ENCODE measurements around the gene SLIT3. TPM values are rescaled to one million over a fixed set of nuclear protein-coding genes. Genes with fewer than 3 reads are reported as not detected.

Gene SLIT3
- total RNA-seq, 2 donors from 2014 or later: 6.6 to 6.7 TPM

DNA sequence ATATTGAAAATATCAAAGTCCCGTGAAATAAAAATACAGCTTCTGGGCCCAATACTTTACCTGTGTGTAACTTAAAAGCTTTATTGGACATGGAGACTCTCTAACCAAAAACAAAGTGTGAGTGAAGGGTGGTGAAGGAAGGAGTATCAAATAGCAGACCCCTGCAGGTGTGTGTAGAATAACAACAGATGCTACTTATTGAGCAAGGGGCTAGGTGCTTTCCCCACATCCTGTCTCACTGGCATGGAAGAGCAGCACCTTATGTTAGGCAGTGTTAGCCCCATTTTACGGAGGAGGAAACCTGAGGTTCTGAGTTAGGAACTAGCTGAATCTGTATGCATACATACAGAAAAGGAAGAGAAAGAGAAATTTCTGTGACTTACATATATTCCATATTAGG, 21.8 kb downstream of the SLIT3 start:
- 83 to 90% methylated on average over 2 of the region's 2 CpGs for WGBS, 2 donors
- intact Hi-C loops (cut with DNase I): no loop called here
- DNase-seq (no peak), ATAC-seq (no peak)
- Histone ChIP-seq H3K4me1 (no peaks in the 10 kb centered on the region), H3K4me3 (no peak overlapping the region), H3K27ac (no peak overlapping the region), H3K36me3 (replicated peaks in 1 of 2; ENCODE audit: insufficient read depth in 1 of 2, low read depth in 2 of 2) (no peaks in the 10 kb centered on the region), H3K27me3 (no peaks in the 10 kb centered on the region), H3K9me3 (no peaks in the 10 kb centered on the region)
- TF ChIP-seq, protein P1, sequence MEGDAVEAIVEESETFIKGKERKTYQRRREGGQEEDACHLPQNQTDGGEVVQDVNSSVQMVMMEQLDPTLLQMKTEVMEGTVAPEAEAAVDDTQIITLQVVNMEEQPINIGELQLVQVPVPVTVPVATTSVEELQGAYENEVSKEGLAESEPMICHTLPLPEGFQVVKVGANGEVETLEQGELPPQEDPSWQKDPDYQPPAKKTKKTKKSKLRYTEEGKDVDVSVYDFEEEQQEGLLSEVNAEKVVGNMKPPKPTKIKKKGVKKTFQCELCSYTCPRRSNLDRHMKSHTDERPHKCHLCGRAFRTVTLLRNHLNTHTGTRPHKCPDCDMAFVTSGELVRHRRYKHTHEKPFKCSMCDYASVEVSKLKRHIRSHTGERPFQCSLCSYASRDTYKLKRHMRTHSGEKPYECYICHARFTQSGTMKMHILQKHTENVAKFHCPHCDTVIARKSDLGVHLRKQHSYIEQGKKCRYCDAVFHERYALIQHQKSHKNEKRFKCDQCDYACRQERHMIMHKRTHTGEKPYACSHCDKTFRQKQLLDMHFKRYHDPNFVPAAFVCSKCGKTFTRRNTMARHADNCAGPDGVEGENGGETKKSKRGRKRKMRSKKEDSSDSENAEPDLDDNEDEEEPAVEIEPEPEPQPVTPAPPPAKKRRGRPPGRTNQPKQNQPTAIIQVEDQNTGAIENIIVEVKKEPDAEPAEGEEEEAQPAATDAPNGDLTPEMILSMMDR (IDR thresholded peaks at IDR 0.05): no peak
- no peak for TF ChIP-seq POLR2A (IDR thresholded peaks at IDR 0.05)

DNA sequence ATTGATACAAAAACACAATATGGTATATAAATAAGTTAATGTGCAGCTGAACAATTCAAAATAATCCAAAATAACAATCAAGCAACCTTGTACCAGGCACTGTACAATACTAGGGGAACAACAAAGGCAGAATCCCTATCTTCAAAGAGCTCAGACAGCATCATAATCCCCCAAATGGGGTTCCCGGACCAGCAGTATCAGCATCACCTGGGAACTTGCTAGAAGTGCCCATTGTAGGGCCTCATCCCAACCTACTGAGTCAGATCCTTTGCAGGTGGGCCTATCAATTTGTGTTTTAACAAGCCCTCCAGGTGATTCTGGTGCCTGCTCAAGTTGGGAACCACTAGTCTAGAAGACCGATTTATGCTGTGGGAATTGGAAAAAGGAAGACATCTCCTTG, 27.1 kb downstream of the SLIT3 start:
- intact Hi-C loops (cut with DNase I): no loop called here
- Histone ChIP-seq H3K9me3 (no peaks in the 10 kb centered on the region), H3K36me3 (replicated peaks in 1 of 2; ENCODE audit: insufficient read depth in 1 of 2, low read depth in 2 of 2) (no peaks in the 10 kb centered on the region), H3K4me3 (no peak overlapping the region), H3K4me1 (no peaks in the 10 kb centered on the region), H3K27ac (no peak overlapping the region), H3K27me3 (no peaks in the 10 kb centered on the region)
- WGBS, 2 donors: 89 to 98% methylated on average over 2 of the region's 2 CpGs
- no peak for DNase-seq
- TF ChIP-seq POLR2A (IDR thresholded peaks at IDR 0.05): no peak
- TF ChIP-seq, protein P1 (IDR thresholded peaks at IDR 0.05): no peak
- no peak for ATAC-seq

- Histone ChIP-seq H3K4me1 (no peaks in the 10 kb centered on the region), H3K27ac (no peak overlapping the region), H3K36me3 (replicated peaks in 1 of 2; ENCODE audit: insufficient read depth in 1 of 2, low read depth in 2 of 2) (no peaks in the 10 kb centered on the region), H3K27me3 (no peaks in the 10 kb centered on the region), H3K4me3 (no peak overlapping the region), H3K9me3 (no peaks in the 10 kb centered on the region)
- 77 to 83% methylated on average over 1 of the region's 1 CpG for WGBS, 2 donors
- no peak for DNase-seq
- intact Hi-C loops (cut with DNase I): no loop called here
- no peak for ATAC-seq
- TF ChIP-seq, protein P1 (IDR thresholded peaks at IDR 0.05): no peak
- no peak for TF ChIP-seq POLR2A (IDR thresholded peaks at IDR 0.05)
Measured at GRCh38 chr5:169273451-169273850, 27.5 kb downstream of the SLIT3 start.

GRCh38 chr5:169272731-169273427, 28.1 kb downstream of the SLIT3 start:
- H3K4me1 ChIP-seq: no peaks in the 10 kb centered on the region
- no peaks in the 10 kb centered on the region for H3K27me3 ChIP-seq
- intact Hi-C loops (cut with DNase I): no loop called here
- 84 to 85% methylated on average over 10 to 12 of the region's 12 CpGs for WGBS, 2 donors
- DNase-seq: no peak
- TF ChIP-seq, protein P1 (IDR thresholded peaks at IDR 0.05): no peak
- TF ChIP-seq POLR2A (IDR thresholded peaks at IDR 0.05): no peak
- H3K36me3 ChIP-seq (replicated peaks in 1 of 2; ENCODE audit: insufficient read depth in 1 of 2, low read depth in 2 of 2): no peaks in the 10 kb centered on the region
- no peaks in the 10 kb centered on the region for H3K9me3 ChIP-seq
- H3K27ac ChIP-seq: no peak overlapping the region
- H3K4me3 ChIP-seq: no peak overlapping the region
- no peak for ATAC-seq

DNA sequence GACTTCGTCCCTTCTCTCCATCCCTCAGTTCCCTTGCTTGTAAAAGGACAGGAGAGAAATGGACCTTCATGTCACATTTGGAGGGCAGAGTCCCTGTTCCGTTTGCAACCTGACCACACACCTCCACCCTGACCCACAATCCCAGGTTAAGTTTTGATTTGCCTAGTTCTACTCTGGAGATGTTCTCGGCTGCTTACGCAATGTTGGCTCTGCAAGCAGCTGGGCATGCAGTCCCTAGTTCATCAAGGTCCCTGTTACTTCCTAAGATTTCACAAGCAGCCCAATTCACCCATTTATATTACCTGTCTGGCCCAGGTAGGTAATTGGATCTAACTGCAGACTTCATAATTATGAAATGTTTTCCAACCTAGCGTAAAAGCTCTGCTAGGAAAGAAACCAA, 28.8 kb downstream of the SLIT3 start:
- H3K4me3 ChIP-seq: no peak overlapping the region
- ATAC-seq: no peak
- no peaks in the 10 kb centered on the region for H3K36me3 ChIP-seq (replicated peaks in 1 of 2; ENCODE audit: insufficient read depth in 1 of 2, low read depth in 2 of 2)
- no peak for DNase-seq
- no peaks in the 10 kb centered on the region for H3K27me3 ChIP-seq
- TF ChIP-seq, protein P1 (IDR thresholded peaks at IDR 0.05): no peak
- no peak for TF ChIP-seq POLR2A (IDR thresholded peaks at IDR 0.05)
- no peaks in the 10 kb centered on the region for H3K9me3 ChIP-seq
- 76 to 83% methylated on average over 5 of the region's 5 CpGs for WGBS, 2 donors
- intact Hi-C loops (cut with DNase I): no loop called here
- no peak overlapping the region for H3K27ac ChIP-seq
- no peaks in the 10 kb centered on the region for H3K4me1 ChIP-seq
